Activated naive CD4-positive, alpha-beta T cell treated with anti-CD3 and anti-CD28 coated beads, Interleukin-2, amount 50 U/mL, for 24 hours (primary cell): ENCODE results near the gene NBPF10.
"Not testable (repeated sequence)": the region's sequence is repeated elsewhere in the genome, so short reads cannot be mapped to it uniquely, and the experiment has no call there.

ENCODE experiments used
- H3K27ac Mint-ChIP-seq: one replicate; pipeline ENCODE4 v1.8.0; 2021; ENCODE audit warnings: mild to moderate bottlenecking, mixed read lengths
- H3K27me3 Mint-ChIP-seq: one replicate; pipeline ENCODE4 v1.8.0; 2021; ENCODE audit warnings: mixed read lengths
- H3K36me3 Mint-ChIP-seq: one replicate; pipeline ENCODE4 v1.8.0; 2021; ENCODE audit warnings: mixed read lengths
- H3K4me1 Mint-ChIP-seq: one replicate; pipeline ENCODE4 v1.8.0; 2021; ENCODE audit warnings: mixed read lengths
- H3K4me3 Mint-ChIP-seq: one replicate; pipeline ENCODE4 v1.8.0; 2021; ENCODE audit warnings: mild to moderate bottlenecking, mixed read lengths
- H3K9me3 Mint-ChIP-seq: one replicate; pipeline ENCODE4 v1.8.0; 2021; ENCODE audit warnings: mixed read lengths

Gene NBPF10, protein sequence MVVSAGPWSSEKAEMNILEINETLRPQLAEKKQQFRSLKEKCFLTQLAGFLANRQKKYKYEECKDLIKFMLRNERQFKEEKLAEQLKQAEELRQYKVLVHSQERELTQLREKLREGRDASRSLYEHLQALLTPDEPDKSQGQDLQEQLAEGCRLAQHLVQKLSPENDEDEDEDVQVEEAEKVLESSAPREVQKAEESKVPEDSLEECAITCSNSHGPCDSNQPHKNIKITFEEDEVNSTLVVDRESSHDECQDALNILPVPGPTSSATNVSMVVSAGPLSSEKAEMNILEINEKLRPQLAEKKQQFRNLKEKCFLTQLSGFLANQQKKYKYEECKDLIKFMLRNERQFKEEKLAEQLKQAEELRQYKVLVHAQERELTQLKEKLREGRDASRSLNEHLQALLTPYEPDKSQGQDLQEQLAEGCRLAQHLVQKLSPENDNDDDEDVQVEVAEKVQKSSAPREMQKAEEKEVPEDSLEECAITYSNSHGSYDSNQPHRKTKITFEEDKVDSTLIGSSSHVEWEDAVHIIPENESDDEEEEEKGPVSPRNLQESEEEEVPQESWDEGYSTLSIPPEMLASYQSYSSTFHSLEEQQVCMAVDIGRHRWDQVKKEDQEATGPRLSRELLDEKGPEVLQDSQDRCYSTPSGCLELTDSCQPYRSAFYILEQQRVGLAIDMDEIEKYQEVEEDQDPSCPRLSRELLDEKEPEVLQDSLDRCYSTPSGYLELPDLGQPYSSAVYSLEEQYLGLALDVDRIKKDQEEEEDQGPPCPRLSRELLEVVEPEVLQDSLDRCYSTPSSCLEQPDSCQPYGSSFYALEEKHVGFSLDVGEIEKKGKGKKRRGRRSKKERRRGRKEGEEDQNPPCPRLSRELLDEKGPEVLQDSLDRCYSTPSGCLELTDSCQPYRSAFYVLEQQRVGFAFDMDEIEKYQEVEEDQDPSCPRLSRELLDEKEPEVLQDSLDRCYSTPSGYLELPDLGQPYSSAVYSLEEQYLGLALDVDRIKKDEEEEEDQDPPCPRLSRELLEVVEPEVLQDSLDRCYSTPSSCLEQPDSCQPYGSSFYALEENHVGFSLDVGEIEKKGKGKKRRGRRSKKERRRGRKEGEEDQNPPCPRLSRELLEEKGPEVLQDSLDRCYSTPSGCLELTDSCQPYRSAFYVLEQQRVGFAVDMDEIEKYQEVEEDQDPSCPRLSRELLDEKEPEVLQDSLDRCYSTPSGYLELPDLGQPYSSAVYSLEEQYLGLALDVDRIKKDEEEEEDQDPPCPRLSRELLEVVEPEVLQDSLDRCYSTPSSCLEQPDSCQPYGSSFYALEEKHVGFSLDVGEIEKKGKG (N-terminal part only)

DNA sequence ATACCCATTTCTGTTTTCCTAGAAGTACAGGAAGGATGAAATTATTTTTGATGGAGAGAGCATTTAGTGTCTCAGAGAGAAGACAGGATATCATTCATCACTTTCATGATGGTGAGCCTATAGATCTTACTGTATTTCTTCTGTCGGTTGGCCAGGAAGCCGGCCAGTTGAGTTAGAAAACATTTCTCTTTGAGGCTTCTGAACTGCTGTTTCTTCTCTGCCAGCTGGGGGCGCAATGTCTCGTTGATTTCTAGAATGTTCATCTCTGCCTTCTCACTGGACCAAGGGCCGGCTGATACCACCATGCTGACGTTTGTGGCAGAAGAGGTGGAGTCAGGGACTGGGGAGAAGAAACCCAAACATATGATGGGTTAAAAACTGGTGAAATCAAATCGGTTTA lies at the start of gene NBPF10:
Gene NBPF10, minus strand, starts transcription at position 340 of the 400 bp plus-strand sequence. Its CDS starts 35 bp downstream, at position 305.
- not testable (repeated sequence) for H3K9me3 Mint-ChIP-seq, H3K27ac Mint-ChIP-seq, H3K4me3 Mint-ChIP-seq, H3K27me3 Mint-ChIP-seq, H3K36me3 Mint-ChIP-seq, H3K4me1 Mint-ChIP-seq

DNA sequence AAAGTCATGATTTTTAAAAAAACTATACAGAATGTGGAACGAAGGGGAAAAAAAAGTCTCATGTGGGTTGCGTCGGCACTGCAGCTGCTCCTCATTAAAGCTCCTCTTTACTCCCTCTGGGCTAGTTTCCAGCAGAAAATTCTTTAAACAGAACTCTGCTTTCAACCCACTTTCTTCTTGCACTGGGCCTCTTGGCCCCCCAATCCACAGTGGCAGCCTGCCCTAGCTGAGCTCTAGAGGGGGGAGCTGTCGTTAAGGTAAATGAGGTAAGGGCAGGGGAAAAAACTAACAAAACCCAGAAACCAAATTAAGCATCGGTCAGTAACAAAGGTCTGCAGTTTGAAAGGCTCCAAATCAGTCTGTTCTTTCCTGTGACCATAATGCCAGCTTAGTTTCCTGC lies 29.9 kb upstream of the NBPF10 start:
- H3K36me3 Mint-ChIP-seq, H3K27me3 Mint-ChIP-seq, H3K9me3 Mint-ChIP-seq, H3K4me3 Mint-ChIP-seq, H3K4me1 Mint-ChIP-seq, H3K27ac Mint-ChIP-seq: not testable (repeated sequence)

DNA sequence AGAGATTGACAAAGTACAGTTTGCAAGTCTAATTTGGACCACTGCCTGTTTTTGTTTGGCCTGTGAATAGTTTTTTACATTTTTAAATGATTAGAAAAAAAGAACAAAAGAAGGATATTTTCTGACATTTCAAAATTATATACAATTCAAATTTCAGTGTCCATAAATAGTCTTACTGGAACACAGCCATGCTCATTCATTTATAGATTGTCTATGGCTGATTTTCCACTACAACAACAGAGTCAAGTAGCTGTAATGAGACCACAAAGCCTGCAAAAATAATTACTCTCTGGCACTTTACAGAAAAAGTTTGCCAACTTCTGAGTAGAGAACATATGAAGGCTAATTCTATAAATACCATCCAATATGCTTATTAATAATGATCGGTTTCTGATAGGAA lies 23.1 kb upstream of the NBPF10 start:
- not testable (repeated sequence) for H3K9me3 Mint-ChIP-seq, H3K4me3 Mint-ChIP-seq, H3K27ac Mint-ChIP-seq, H3K27me3 Mint-ChIP-seq, H3K4me1 Mint-ChIP-seq, H3K36me3 Mint-ChIP-seq

DNA sequence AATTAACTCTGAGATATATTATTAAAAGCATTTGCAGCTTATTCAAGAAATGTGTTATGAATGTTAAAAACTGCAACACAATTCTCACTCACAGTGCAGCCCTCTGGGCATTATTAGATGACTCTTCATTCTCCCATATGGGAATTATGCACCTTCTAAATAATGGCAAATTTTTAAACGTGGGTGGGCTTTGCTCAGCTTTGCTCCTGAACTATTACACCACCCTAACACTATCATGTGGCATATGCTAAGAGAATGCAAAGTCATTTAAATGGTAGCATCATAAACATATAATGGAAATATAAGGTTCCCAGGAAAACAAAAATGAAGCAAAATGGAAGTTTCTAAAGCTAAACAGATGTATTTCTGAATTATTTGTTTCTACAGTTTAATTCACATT lies 22.7 kb upstream of the NBPF10 start:
- H3K4me1 Mint-ChIP-seq, H3K36me3 Mint-ChIP-seq, H3K4me3 Mint-ChIP-seq, H3K9me3 Mint-ChIP-seq, H3K27me3 Mint-ChIP-seq, H3K27ac Mint-ChIP-seq: not testable (repeated sequence)
